HepG2 (cell line): ENCODE data around the gene SNRPD2. TPM values are rescaled to one million over a fixed set of nuclear protein-coding genes. Genes with fewer than 3 reads are reported as not detected.

ENCODE experiments used
- ATF2 ChIP-seq: sonication (generic); formaldehyde crosslinking; IDR thresholded peaks from 2 replicates; pipeline ENCODE4 v1.4.0; 2020; ENCODE audit warnings: missing genetic modification reagents
- EEA1 ChIP-seq: sonication (generic); formaldehyde crosslinking; IDR thresholded peaks from 2 replicates; pipeline ENCODE4 v1.5.1; 2020; ENCODE audit warnings: mild to moderate bottlenecking, missing genetic modification reagents, borderline replicate concordance
- FIP1L1 ChIP-seq: fragments of 200-400 bp; formaldehyde crosslinking; IDR thresholded peaks from 2 replicates; pipeline ENCODE4 v1.6.1; 2018; ENCODE audit warnings: low read depth, mild to moderate bottlenecking, low read length, moderate library complexity, borderline replicate concordance; ENCODE audit not compliant: insufficient read depth
- FUBP1 ChIP-seq: sonication (generic); formaldehyde crosslinking; IDR thresholded peaks from 2 replicates; pipeline ENCODE4 v1.5.1; 2020; ENCODE audit warnings: missing genetic modification reagents, mild to moderate bottlenecking, borderline replicate concordance
- HOXA3 ChIP-seq: sonication (generic); formaldehyde crosslinking; IDR thresholded peaks from 2 replicates; pipeline ENCODE4 v1.5.0; 2020; ENCODE audit warnings: missing genetic modification reagents
- KDM5A ChIP-seq: fragments of 200-600 bp; sonication (generic); IDR thresholded peaks from 2 replicates; pipeline ENCODE4 v1.7.0; 2018; ENCODE audit warnings: antibody characterized with exemption, mild to moderate bottlenecking, low read length, borderline replicate concordance
- NKX3-1 ChIP-seq: sonication (generic); formaldehyde crosslinking; IDR thresholded peaks from 2 replicates; pipeline ENCODE4 v1.5.0; 2020; ENCODE audit warnings: missing genetic modification reagents
- SRSF9 ChIP-seq: fragments of 200-400 bp; formaldehyde crosslinking; IDR thresholded peaks from 2 replicates; pipeline ENCODE4 v1.6.1; 2018; ENCODE audit warnings: borderline replicate concordance, mild to moderate bottlenecking, low read depth, low read length; ENCODE audit not compliant: insufficient read depth, poor library complexity, severe bottlenecking
- ZNF205 ChIP-seq: IDR thresholded peaks from 2 replicates; pipeline ENCODE4 v1.6.1; 2018; ENCODE audit warnings: missing biosample characterization, missing genetic modification reagents
- ZNF225 ChIP-seq: sonication (generic); formaldehyde crosslinking; IDR thresholded peaks from 2 replicates; pipeline ENCODE4 v1.4.0; 2020; ENCODE audit warnings: mild to moderate bottlenecking, missing genetic modification reagents
- ZNF256 ChIP-seq: sonication (generic); formaldehyde crosslinking; conservative IDR thresholded peaks from 2 replicates; pipeline ENCODE4 v1.4.0; 2020; ENCODE audit warnings: missing genetic modification reagents
- ZNF557 ChIP-seq: sonication (generic); formaldehyde crosslinking; IDR thresholded peaks from 2 replicates; pipeline ENCODE4 v1.4.0; 2020; ENCODE audit warnings: missing genetic modification reagents
- ZNF607 ChIP-seq: sonication (generic); formaldehyde crosslinking; IDR thresholded peaks from 2 replicates; pipeline ENCODE4 v1.5.1; 2020; ENCODE audit warnings: missing genetic modification reagents, mild to moderate bottlenecking, borderline replicate concordance
- polyA plus RNA-seq, 8 experiments: library from polyadenylated mRNA; depleted of rRNA in 3 of 8; stranded (reverse) in 7 of 8; unstranded in 1 of 8; fragments of >200 nt; fragmentation: Illumina TruSeq in 4 of 8; extraction: Trizol in 4 of 8; gene quantifications; 2 replicates each; pipeline versions ENCODE4 v1.2.1 to v1.2.3, GENCODE V29; 2011 to 2016; ENCODE audit warnings: low read depth in 4 of 8, missing spikeins in 1 of 8, mixed read lengths in 1 of 8; ENCODE audit not compliant: insufficient read depth in 1 of 8
- total RNA-seq, 5 experiments: library from RNA; depleted of rRNA; stranded (reverse); fragments of >200 nt; fragmentation: Illumina TruSeq; extraction: Trizol; gene quantifications; 2 replicates each; pipeline ENCODE4 v1.2.3, GENCODE V29; 2016; ENCODE audit warnings: low read depth in 1 of 5
- TF ChIP-seq, protein P1 (sequence below): sonication (generic); formaldehyde crosslinking; IDR thresholded peaks from 2 replicates; pipeline ENCODE4 v1.8.0; 2022; ENCODE audit warnings: mild to moderate bottlenecking, missing genetic modification reagents, borderline replicate concordance
- TF ChIP-seq, protein P2 (sequence below): IDR thresholded peaks from 2 replicates; pipeline ENCODE4 v1.6.1; 2016
- TF ChIP-seq, protein P3 (sequence below): sonication (generic); formaldehyde crosslinking; IDR thresholded peaks from 2 replicates; pipeline ENCODE4 v1.4.0; 2020; ENCODE audit warnings: mild to moderate bottlenecking, missing genetic modification reagents
- TF ChIP-seq, protein P4 (sequence below): sonication (generic); formaldehyde crosslinking; IDR thresholded peaks from 2 replicates; pipeline ENCODE4 v1.8.1; 2023; ENCODE audit warnings: mild to moderate bottlenecking, missing genetic modification reagents

SNRPD2 gene
- total and polyA plus RNA-seq, 2 of the 13 experiments (the other 11 are each of a cell fraction or from before 2014, with no cell fraction given): 299 to 485 TPM

- TF ChIP-seq ATF2 (CRISPR knock-in tag) (0 out of 2 replicates have a peak, but pooled peaks have one; percentile 8), EEA1 (no peak), HOXA3 (CRISPR knock-in tag) (peak; percentile 56; the same call in 1 of the 2 replicates), ZNF557 (no peak), FUBP1 (CRISPR knock-in tag) (no peak), KDM5A (peak; percentile 96), FIP1L1 (no peak), SRSF9 (no peak), ZNF225 (no peak), ZNF256 (CRISPR knock-in tag) (no peak), ZNF607 (CRISPR knock-in tag) (peak; percentile 14; the same call in 1 of the 2 replicates), NKX3-1 (CRISPR knock-in tag) (no peak), ZNF205 (CRISPR knock-in tag) (no peak)
- TF ChIP-seq, protein P1, sequence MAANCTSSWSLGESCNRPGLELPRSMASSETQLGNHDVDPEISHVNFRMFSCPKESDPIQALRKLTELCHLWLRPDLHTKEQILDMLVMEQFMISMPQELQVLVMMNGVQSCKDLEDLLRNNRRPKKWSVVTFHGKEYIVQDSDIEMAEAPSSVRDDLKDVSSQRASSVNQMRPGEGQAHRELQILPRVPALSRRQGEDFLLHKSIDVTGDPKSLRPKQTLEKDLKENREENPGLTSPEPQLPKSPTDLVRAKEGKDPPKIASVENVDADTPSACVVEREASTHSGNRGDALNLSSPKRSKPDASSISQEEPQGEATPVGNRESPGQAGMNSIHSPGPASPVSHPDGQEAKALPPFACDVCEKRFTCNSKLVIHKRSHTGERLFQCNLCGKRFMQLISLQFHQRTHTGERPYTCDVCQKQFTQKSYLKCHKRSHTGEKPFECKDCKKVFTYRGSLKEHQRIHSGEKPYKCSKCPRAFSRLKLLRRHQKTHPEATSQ: no peak
- TF ChIP-seq, protein P2, sequence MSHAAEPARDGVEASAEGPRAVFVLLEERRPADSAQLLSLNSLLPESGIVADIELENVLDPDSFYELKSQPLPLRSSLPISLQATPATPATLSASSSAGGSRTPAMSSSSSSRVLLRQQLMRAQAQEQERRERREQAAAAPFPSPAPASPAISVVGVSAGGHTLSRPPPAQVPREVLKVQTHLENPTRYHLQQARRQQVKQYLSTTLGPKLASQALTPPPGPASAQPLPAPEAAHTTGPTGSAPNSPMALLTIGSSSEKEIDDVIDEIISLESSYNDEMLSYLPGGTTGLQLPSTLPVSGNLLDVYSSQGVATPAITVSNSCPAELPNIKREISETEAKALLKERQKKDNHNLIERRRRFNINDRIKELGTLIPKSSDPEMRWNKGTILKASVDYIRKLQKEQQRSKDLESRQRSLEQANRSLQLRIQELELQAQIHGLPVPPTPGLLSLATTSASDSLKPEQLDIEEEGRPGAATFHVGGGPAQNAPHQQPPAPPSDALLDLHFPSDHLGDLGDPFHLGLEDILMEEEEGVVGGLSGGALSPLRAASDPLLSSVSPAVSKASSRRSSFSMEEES: no peak; the same call in 1 of the 2 replicates
- TF ChIP-seq, protein P3, sequence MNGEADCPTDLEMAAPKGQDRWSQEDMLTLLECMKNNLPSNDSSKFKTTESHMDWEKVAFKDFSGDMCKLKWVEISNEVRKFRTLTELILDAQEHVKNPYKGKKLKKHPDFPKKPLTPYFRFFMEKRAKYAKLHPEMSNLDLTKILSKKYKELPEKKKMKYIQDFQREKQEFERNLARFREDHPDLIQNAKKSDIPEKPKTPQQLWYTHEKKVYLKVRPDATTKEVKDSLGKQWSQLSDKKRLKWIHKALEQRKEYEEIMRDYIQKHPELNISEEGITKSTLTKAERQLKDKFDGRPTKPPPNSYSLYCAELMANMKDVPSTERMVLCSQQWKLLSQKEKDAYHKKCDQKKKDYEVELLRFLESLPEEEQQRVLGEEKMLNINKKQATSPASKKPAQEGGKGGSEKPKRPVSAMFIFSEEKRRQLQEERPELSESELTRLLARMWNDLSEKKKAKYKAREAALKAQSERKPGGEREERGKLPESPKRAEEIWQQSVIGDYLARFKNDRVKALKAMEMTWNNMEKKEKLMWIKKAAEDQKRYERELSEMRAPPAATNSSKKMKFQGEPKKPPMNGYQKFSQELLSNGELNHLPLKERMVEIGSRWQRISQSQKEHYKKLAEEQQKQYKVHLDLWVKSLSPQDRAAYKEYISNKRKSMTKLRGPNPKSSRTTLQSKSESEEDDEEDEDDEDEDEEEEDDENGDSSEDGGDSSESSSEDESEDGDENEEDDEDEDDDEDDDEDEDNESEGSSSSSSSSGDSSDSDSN (CRISPR knock-in tag): peak; percentile 73
- TF ChIP-seq, protein P4, sequence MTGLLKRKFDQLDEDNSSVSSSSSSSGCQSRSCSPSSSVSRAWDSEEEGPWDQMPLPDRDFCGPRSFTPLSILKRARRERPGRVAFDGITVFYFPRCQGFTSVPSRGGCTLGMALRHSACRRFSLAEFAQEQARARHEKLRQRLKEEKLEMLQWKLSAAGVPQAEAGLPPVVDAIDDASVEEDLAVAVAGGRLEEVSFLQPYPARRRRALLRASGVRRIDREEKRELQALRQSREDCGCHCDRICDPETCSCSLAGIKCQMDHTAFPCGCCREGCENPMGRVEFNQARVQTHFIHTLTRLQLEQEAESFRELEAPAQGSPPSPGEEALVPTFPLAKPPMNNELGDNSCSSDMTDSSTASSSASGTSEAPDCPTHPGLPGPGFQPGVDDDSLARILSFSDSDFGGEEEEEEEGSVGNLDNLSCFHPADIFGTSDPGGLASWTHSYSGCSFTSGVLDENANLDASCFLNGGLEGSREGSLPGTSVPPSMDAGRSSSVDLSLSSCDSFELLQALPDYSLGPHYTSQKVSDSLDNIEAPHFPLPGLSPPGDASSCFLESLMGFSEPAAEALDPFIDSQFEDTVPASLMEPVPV (CRISPR knock-in tag): 0 out of 2 replicates have a peak, but pooled peaks have one; percentile 87
Observed at GRCh38 chr19:45691516-45692186, at the start of gene SNRPD2 (continued).
